ENCODE measurements around the gene CEP162. TPM values are rescaled to one million over a fixed set of nuclear protein-coding genes. Genes with fewer than 3 reads are reported as not detected.
"Not testable (repeated sequence)": the region's sequence is repeated elsewhere in the genome, so short reads cannot be mapped to it uniquely, and the experiment has no call there.

Gene CEP162
- total and polyA plus RNA-seq, 2 donors (not counting 1 experiment from before 2014, with no cell fraction given), result 1.8 to 13.4 TPM

DNA sequence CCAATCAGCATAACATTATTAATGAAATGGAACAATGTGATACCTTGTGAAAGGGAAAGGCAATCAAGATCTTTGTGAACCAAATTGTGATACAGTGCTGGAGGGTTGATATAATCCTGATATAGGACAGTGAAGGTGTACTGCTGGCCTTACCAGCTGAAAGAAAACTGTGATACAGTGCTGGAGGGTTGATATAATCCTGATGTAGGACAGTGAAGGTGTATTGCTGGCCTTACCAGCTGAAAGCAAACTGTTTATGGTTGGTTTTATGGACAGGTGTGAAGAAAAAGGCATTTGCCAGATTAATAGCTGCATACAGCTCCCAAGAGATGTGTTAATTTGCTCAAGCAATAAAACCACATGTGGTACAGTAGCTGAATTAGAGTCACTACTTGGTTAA is 119.9 kb downstream of the CEP162 start:
- H3K4me1 Mint-ChIP-seq, result no peaks in the 10 kb centered on the region
- ChIA-PET CTCF (no interaction called here), POLR2A (no interaction called here)
- Histone ChIP-seq H4K20me1 (ENCODE audit: control insufficient read depth, insufficient read depth, low read length, poor library complexity, severe bottlenecking) (no peaks in the 10 kb centered on the region), H3K9me3 (ENCODE audit: control extremely low read depth in 1 of 3, control insufficient read depth in 2 of 3, insufficient read depth in 1 of 3, low read length in 2 of 3) (peaks cover 0 to 2% (median 1%) of the 10 kb centered on the region in 3 donors), H3K27me3 (replicated peaks in 1 of 4; ENCODE audit: control extremely low read depth in 1 of 4, control insufficient read depth in 3 of 4, insufficient read depth in 4 of 4, low read length in 3 of 4) (no peaks in the 10 kb centered on the region), H3K9ac (ENCODE audit: low read length) (no peak overlapping the region), H3K4me1 (ENCODE audit: control insufficient read depth in 2 of 2, insufficient read depth in 2 of 2, low read length in 2 of 2) (no peaks in the 10 kb centered on the region), H3K36me3 (replicated peaks in 1 of 2; ENCODE audit: control extremely low read depth in 1 of 2, control insufficient read depth in 1 of 2, extremely low read depth in 1 of 2, insufficient read depth in 2 of 2, low read length in 1 of 2) (no peaks in the 10 kb centered on the region), H3K4me3 (ENCODE audit: control extremely low read depth in 1 of 5, extremely low read depth in 1 of 5, insufficient read depth in 1 of 5, low read depth in 2 of 5, low read length in 4 of 5) (no peak overlapping the region), H3K27ac (ENCODE audit: low read length in 2 of 2) (no peak overlapping the region), H2AFZ (ENCODE audit: insufficient read depth, low read depth, low read length, poor library complexity, severe bottlenecking) (no peak overlapping the region), H3K79me2 (ENCODE audit: control insufficient read depth, insufficient read depth, low read length) (no peaks in the 10 kb centered on the region), H3K4me2 (replicated peaks; ENCODE audit: low read depth, low read length, poor library complexity, severe bottlenecking) (no peak overlapping the region)
- no peak for TF ChIP-seq EZH2 (IDR thresholded peaks at IDR 0.05; ENCODE audit: borderline replicate concordance, insufficient read depth, low read depth, low read length, poor library complexity, severe bottlenecking)
- TF ChIP-seq, protein P1, sequence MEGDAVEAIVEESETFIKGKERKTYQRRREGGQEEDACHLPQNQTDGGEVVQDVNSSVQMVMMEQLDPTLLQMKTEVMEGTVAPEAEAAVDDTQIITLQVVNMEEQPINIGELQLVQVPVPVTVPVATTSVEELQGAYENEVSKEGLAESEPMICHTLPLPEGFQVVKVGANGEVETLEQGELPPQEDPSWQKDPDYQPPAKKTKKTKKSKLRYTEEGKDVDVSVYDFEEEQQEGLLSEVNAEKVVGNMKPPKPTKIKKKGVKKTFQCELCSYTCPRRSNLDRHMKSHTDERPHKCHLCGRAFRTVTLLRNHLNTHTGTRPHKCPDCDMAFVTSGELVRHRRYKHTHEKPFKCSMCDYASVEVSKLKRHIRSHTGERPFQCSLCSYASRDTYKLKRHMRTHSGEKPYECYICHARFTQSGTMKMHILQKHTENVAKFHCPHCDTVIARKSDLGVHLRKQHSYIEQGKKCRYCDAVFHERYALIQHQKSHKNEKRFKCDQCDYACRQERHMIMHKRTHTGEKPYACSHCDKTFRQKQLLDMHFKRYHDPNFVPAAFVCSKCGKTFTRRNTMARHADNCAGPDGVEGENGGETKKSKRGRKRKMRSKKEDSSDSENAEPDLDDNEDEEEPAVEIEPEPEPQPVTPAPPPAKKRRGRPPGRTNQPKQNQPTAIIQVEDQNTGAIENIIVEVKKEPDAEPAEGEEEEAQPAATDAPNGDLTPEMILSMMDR (IDR thresholded peaks at IDR 0.05), result no peak
- ATAC-seq (ENCODE audit: low read depth) (no peak), DNase-seq (no peak)
- no peak overlapping the region for H3K4me3 Mint-ChIP-seq
- intact Hi-C loops (cut with micrococcal nuclease), result no loop called here
- H3K27me3 Mint-ChIP-seq, result peaks cover 8% of the 10 kb centered on the region
- H3K27ac Mint-ChIP-seq, result no peak overlapping the region
- no peaks in the 10 kb centered on the region for H3K9me3 Mint-ChIP-seq (ENCODE audit: insufficient read depth)

DNA sequence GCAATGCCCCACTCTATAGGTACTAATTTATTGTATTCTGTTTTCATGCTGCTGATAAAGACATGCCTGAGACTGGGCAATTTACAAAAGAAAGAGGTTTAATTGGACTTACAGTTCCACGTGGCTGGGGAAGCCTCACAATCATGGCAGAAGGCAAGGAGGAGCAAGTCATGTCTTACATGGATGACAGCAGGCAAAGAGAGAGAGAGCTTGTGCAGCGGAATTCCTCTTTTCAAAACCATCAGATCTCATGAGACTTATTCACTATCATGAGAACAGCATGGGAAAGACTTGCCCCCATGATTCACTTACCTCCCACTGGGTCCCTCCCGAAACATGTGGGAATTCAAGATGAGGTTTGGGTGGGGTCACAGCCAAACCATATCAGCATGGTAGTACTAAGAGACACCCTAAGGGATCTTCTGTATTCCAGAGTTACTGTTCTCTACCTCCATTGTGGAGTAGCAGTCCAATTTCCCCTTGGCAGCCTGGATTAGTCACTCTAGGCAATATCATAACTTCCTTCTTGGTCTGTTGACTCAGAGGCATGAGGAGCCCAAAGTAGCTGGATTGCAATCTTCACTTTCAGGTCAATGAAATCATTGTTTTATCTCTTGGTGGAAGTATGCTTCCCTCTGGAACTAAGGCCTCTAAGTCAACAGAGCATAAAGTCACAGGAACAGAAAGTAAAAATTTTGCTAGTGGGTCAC is 122.1 kb downstream of the CEP162 start:
- ATAC-seq (ENCODE audit: low read depth); H3K9ac ChIP-seq (ENCODE audit: low read length); H3K27me3 ChIP-seq (replicated peaks in 1 of 4; ENCODE audit: control extremely low read depth in 1 of 4, control insufficient read depth in 3 of 4, insufficient read depth in 4 of 4, low read length in 3 of 4); intact Hi-C loops (cut with micrococcal nuclease); POLR2A ChIA-PET; DNase-seq; H3K9me3 Mint-ChIP-seq (ENCODE audit: insufficient read depth); CTCF ChIA-PET; H3K4me3 Mint-ChIP-seq; H3K4me3 ChIP-seq (ENCODE audit: control extremely low read depth in 1 of 5, extremely low read depth in 1 of 5, insufficient read depth in 1 of 5, low read depth in 2 of 5, low read length in 4 of 5); H3K27ac Mint-ChIP-seq; H3K4me1 ChIP-seq (ENCODE audit: control insufficient read depth in 2 of 2, insufficient read depth in 2 of 2, low read length in 2 of 2); H3K4me2 ChIP-seq (replicated peaks; ENCODE audit: low read depth, low read length, poor library complexity, severe bottlenecking); H3K9me3 ChIP-seq (ENCODE audit: control extremely low read depth in 1 of 3, control insufficient read depth in 2 of 3, insufficient read depth in 1 of 3, low read length in 2 of 3); H4K20me1 ChIP-seq (ENCODE audit: control insufficient read depth, insufficient read depth, low read length, poor library complexity, severe bottlenecking); H2AFZ ChIP-seq (ENCODE audit: insufficient read depth, low read depth, low read length, poor library complexity, severe bottlenecking); H3K79me2 ChIP-seq (ENCODE audit: control insufficient read depth, insufficient read depth, low read length); H3K4me1 Mint-ChIP-seq; H3K36me3 ChIP-seq (replicated peaks in 1 of 2; ENCODE audit: control extremely low read depth in 1 of 2, control insufficient read depth in 1 of 2, extremely low read depth in 1 of 2, insufficient read depth in 2 of 2, low read length in 1 of 2); H3K27ac ChIP-seq (ENCODE audit: low read length in 2 of 2): not testable (repeated sequence)
- 94% methylated on average over 2 of the region's 3 CpGs for WGBS (ENCODE audit: insufficient coverage)
- H3K27me3 Mint-ChIP-seq, result peaks cover 21% of the 10 kb centered on the region
